H1 (cell line): ENCODE measurements around the gene FCHSD1. TPM values are rescaled to one million over a fixed set of nuclear protein-coding genes. Genes with fewer than 3 reads are reported as not detected.

Source experiments
- CTCF ChIA-PET: fragments of 300-600 bp; sonication (Branson Sonifier 250); formaldehyde crosslinking; loops from one replicate; lab custom pipeline; 2021; ENCODE audit not compliant: partially characterized antibody; lab: Charles Lee
- POLR2A ChIA-PET: fragments of 300-600 bp; sonication (Branson Sonifier 250); formaldehyde crosslinking; loops from one replicate; lab custom pipeline; 2021; ENCODE audit warnings: inconsistent platforms; ENCODE audit not compliant: partially characterized antibody; lab: Charles Lee
- DNase-seq, 2 experiments: peaks; one replicate each; pipeline versions ENCODE4 v3.0.0 to v3.0.0-alpha.2; 2010 to 2022; ENCODE audit warnings: low spot score in 2 of 2, low read depth in 1 of 2, mixed read lengths in 1 of 2
- FAIRE-seq: peaks from 2 replicates; lab custom pipeline; 2011; peaks lifted over from hg19 to GRCh38; lab: Jason Lieb, UNC
- H2AFZ ChIP-seq: 2 replicates; pipeline ENCODE4 v1.8.1; 2012; ENCODE audit warnings: low read length, inconsistent platforms
- H2AK5ac ChIP-seq: 2 replicates; pipeline ENCODE4 v1.6.1; 2013; ENCODE audit warnings: low read depth, low read length
- H2BK120ac ChIP-seq: replicated peaks from 2 replicates; pipeline ENCODE3; 2013; ENCODE audit warnings: low read depth, low read length, inconsistent platforms
- H2BK12ac ChIP-seq: 2 replicates; pipeline ENCODE4 v1.6.1; 2013; ENCODE audit warnings: low read depth, low read length
- H2BK15ac ChIP-seq: 2 replicates; pipeline ENCODE4 v1.6.1; 2013; ENCODE audit warnings: low read length
- H2BK20ac ChIP-seq: 2 replicates; pipeline ENCODE4 v1.6.1; 2013; ENCODE audit warnings: low read length
- H2BK5ac ChIP-seq: 2 replicates; pipeline ENCODE4 v1.6.1; 2013; ENCODE audit warnings: low read depth, low read length
- H3K14ac ChIP-seq: 2 replicates; pipeline ENCODE4 v1.6.1; 2013; ENCODE audit warnings: inconsistent platforms; ENCODE audit not compliant: insufficient read length
- H3K18ac ChIP-seq: 2 replicates; pipeline ENCODE4 v1.6.1; 2013; ENCODE audit warnings: low read length; ENCODE audit errors: extremely low read depth
- H3K23ac ChIP-seq: 2 replicates; pipeline ENCODE4 v1.6.1; 2013; ENCODE audit warnings: inconsistent platforms; ENCODE audit not compliant: insufficient read length
- H3K23me2 ChIP-seq: 2 replicates; pipeline ENCODE4 v1.6.1; 2013; ENCODE audit warnings: low read depth, low read length
- H3K27ac ChIP-seq: 2 replicates; pipeline ENCODE4 v1.6.1; 2011; ENCODE audit warnings: low read depth, low read length, inconsistent platforms
- H3K27me3 ChIP-seq, 4 experiments: replicated peaks in 1 of 4; 1 replicate in 1 of 4; 2 replicates in 3 of 4; pipeline versions ENCODE4 v1.6.1 to v1.8.1; 2011 to 2013; ENCODE audit warnings: low read length in 3 of 4, mild to moderate bottlenecking in 3 of 4, inconsistent platforms in 2 of 4, mixed read lengths in 2 of 4, moderate library complexity in 1 of 4; ENCODE audit not compliant: control insufficient read depth in 3 of 4, insufficient read depth in 3 of 4; ENCODE audit errors: extremely low read depth in 1 of 4
- H3K36me3 ChIP-seq, 4 experiments: 2 replicates each; pipeline versions ENCODE4 v1.6.1 to v1.8.1; 2011 to 2013; ENCODE audit warnings: mild to moderate bottlenecking in 4 of 4, low read length in 3 of 4, moderate library complexity in 2 of 4, control low read depth in 1 of 4, inconsistent platforms in 1 of 4; ENCODE audit not compliant: insufficient read depth in 4 of 4, control insufficient read depth in 2 of 4
- H3K4ac ChIP-seq: replicated peaks from 2 replicates; pipeline ENCODE3; 2013; ENCODE audit warnings: low read length, low read depth, mixed read lengths, inconsistent platforms; ENCODE audit not compliant: insufficient read length
- H3K4me1 ChIP-seq, 4 experiments: replicated peaks in 1 of 4; 1 replicate in 1 of 4; 2 replicates in 3 of 4; pipeline versions ENCODE4 v1.6.1 to v1.8.1; 2011 to 2013; ENCODE audit warnings: low read length in 3 of 4, inconsistent platforms in 2 of 4, mixed read lengths in 1 of 4; ENCODE audit not compliant: insufficient read depth in 4 of 4, control insufficient read depth in 3 of 4
- H3K4me2 ChIP-seq, 2 experiments: 2 replicates each; pipeline versions ENCODE4 v1.6.1 to v1.8.1; 2011 to 2013; ENCODE audit warnings: low read depth in 2 of 2, low read length in 2 of 2, control low read depth in 1 of 2, inconsistent platforms in 1 of 2, mild to moderate bottlenecking in 1 of 2; ENCODE audit not compliant: insufficient read depth in 1 of 2
- H3K4me3 ChIP-seq, 4 experiments: fragments of 200-600, 300-600 bp in 1 of 4; sonication (generic), shearing (Covaris generic), sonication (Bioruptor Twin) in 1 of 4; 2 replicates each; pipeline versions ENCODE4 v1.5.1 to v1.8.1; 2011 to 2016; ENCODE audit warnings: low read length in 4 of 4, low read depth in 3 of 4, control low read depth in 2 of 4, inconsistent platforms in 2 of 4, mild to moderate bottlenecking in 2 of 4, mixed read lengths in 1 of 4, moderate library complexity in 1 of 4; ENCODE audit not compliant: insufficient read depth in 2 of 4; ENCODE audit errors: extremely low read depth in 1 of 4
- H3K56ac ChIP-seq: replicated peaks from 2 replicates; pipeline ENCODE3; 2013; ENCODE audit warnings: low read depth, mild to moderate bottlenecking, mixed read lengths, low read length, inconsistent platforms; ENCODE audit not compliant: insufficient read length
- H3K79me1 ChIP-seq: 2 replicates; pipeline ENCODE4 v1.6.1; 2013; ENCODE audit warnings: low read depth, low read length, control low read depth
- H3K79me2 ChIP-seq, 2 experiments: 2 replicates each; pipeline versions ENCODE4 v1.6.1 to v1.8.1; 2012 to 2013; ENCODE audit warnings: low read length in 2 of 2, mild to moderate bottlenecking in 2 of 2, inconsistent platforms in 1 of 2; ENCODE audit not compliant: insufficient read depth in 2 of 2, control insufficient read depth in 1 of 2
- H3K9ac ChIP-seq, 4 experiments: replicated peaks in 1 of 4; 1 replicate in 1 of 4; 2 replicates in 3 of 4; pipeline versions ENCODE4 v1.6.1 to v1.8.1; 2011 to 2013; ENCODE audit warnings: low read depth in 3 of 4, low read length in 3 of 4, control low read depth in 2 of 4, mild to moderate bottlenecking in 2 of 4, moderate library complexity in 2 of 4, inconsistent platforms in 1 of 4; ENCODE audit errors: extremely low read depth in 1 of 4
- H3K9me3 ChIP-seq, 2 experiments: 2 replicates each; pipeline versions ENCODE4 v1.6.1 to v1.8.1; 2012 to 2013; ENCODE audit warnings: mild to moderate bottlenecking in 2 of 2, moderate library complexity in 2 of 2, control low read depth in 1 of 2, inconsistent platforms in 1 of 2, low read depth in 1 of 2, low read length in 1 of 2, mixed read lengths in 1 of 2; ENCODE audit not compliant: insufficient read depth in 2 of 2
- H4K20me1 ChIP-seq, 2 experiments: replicated peaks in 1 of 2; 2 replicates each; pipeline versions ENCODE3 to v1.8.1; 2011 to 2013; ENCODE audit warnings: inconsistent platforms in 2 of 2, low read length in 2 of 2, mild to moderate bottlenecking in 1 of 2; ENCODE audit not compliant: insufficient read depth in 2 of 2, control insufficient read depth in 1 of 2
- H4K5ac ChIP-seq: 2 replicates; pipeline ENCODE4 v1.6.1; 2013; ENCODE audit warnings: low read length, low read depth, mixed read lengths, inconsistent platforms; ENCODE audit not compliant: insufficient read length
- H4K8ac ChIP-seq: 2 replicates; pipeline ENCODE4 v1.8.0; 2013; ENCODE audit warnings: mild to moderate bottlenecking, moderate library complexity, low read length, inconsistent platforms; ENCODE audit not compliant: insufficient read depth; ENCODE audit errors: extremely low read depth
- H4K91ac ChIP-seq: replicated peaks from 2 replicates; pipeline ENCODE3; 2013; ENCODE audit warnings: low read length, mixed read lengths, inconsistent platforms; ENCODE audit not compliant: insufficient read length
- MAX ChIP-seq: IDR thresholded peaks from 2 replicates; pipeline ENCODE4 v1.6.1; 2012; ENCODE audit warnings: inconsistent platforms
- PHF8 ChIP-seq: fragments of 200-600 bp; sonication (generic); conservative IDR thresholded peaks from 2 replicates; pipeline ENCODE4 v1.7.1; 2012; ENCODE audit warnings: low read depth, mild to moderate bottlenecking, inconsistent platforms, low read length, moderate library complexity
- SIRT6 ChIP-seq: IDR thresholded peaks from one replicate; pipeline ENCODE4 v1.7.1; 2012; ENCODE audit warnings: low read length, inconsistent platforms
- SP4 ChIP-seq: IDR thresholded peaks from 2 replicates; pipeline ENCODE4 v1.6.1; 2012; ENCODE audit warnings: low read length, inconsistent platforms
- WGBS, 2 experiments: shearing (Covaris generic) in 1 of 2; methylation state at CpG; one replicate each; pipeline versions ENCODE4 v1.1.6 to v1.1.7; 2013 to 2015; ENCODE audit warnings: low lambda C conversion rate in 2 of 2, mixed read lengths in 2 of 2, inconsistent platforms in 1 of 2, low coverage in 1 of 2, missing lambda C conversion rate in 1 of 2; ENCODE audit not compliant: insufficient replicate concordance in 2 of 2, insufficient coverage in 1 of 2, insufficient read length in 1 of 2; ENCODE audit errors: extremely low coverage in 1 of 2, missing lambda C conversion rate in 1 of 2; 5-methylcytosine and 5-hydroxymethylcytosine counted together
- polyA plus RNA-seq, 7 experiments: library from polyadenylated mRNA; depleted of rRNA in 3 of 7; stranded (reverse) in 5 of 7; unstranded in 2 of 7; fragments of >200 nt in 5 of 7; fragments of 200-250 nt in 2 of 7; gene quantifications; 1 replicate in 5 of 7; 2 replicates in 1 of 7; 4 replicates in 1 of 7; pipeline versions ENCODE4 v1.2.1 to v1.2.3, GENCODE V29; 2011 to 2013; ENCODE audit warnings: missing spikeins in 2 of 7, mixed read lengths in 2 of 7
- total RNA-seq: library from RNA; stranded (reverse); fragmentation: NEBNext Ultra II Directional; extraction: Animal tissue kit (Norgen Biotek cat#: 25700); gene quantifications from 2 replicates; pipeline ENCODE4 v1.2.1, GENCODE V29; 2021

Gene FCHSD1
- total and polyA plus RNA-seq, 2 of the 8 experiments (the other 6 are each of a cell fraction or from before 2014, with no cell fraction given): 22.0 to 30.1 TPM

- peaks cover 1% of the 10 kb centered on the region; the same call in 1 of the 2 replicates for H3K23me2 ChIP-seq
- CTCF ChIA-PET: interaction anchor here (0.7 to 11.0 kb wide), 8 partner anchors 8 to 289 kb away, joined by 3 to 137 read pairs (median 9); no protein-coding TSS in a partner anchor
- H3K79me1 ChIP-seq: no peaks in the 10 kb centered on the region
- no peak overlapping the region for H3K4me2 ChIP-seq
- H2BK20ac ChIP-seq: no peak overlapping the region
- DNase-seq (no peak), FAIRE-seq (no peak)
- H3K18ac ChIP-seq: no peak overlapping the region
- H3K56ac ChIP-seq: no peak overlapping the region
- H4K91ac ChIP-seq: no peak overlapping the region
- H4K5ac ChIP-seq: no peak overlapping the region
- H3K36me3 ChIP-seq: peaks cover 9 to 20% (median 11%) of the 10 kb centered on the region in 4 experiments; a peak in 6 of 8 replicates
- H4K8ac ChIP-seq: no peak overlapping the region; the same call in 1 of the 2 replicates
- H3K14ac ChIP-seq: no peak overlapping the region
- no peaks in the 10 kb centered on the region for H3K9me3 ChIP-seq
- no peaks in the 10 kb centered on the region for H3K27me3 ChIP-seq
- peak overlapping the region; percentile 90; the same call in 1 of the 2 replicates for H2BK5ac ChIP-seq
- no peak overlapping the region for H2BK15ac ChIP-seq
- H3K4me1 ChIP-seq: peaks cover 2 to 13% (median 7%) of the 10 kb centered on the region in 4 experiments; a peak in 5 of 7 replicates
- no peak overlapping the region for H2AFZ ChIP-seq
- no peak overlapping the region for H3K4ac ChIP-seq
- no peak overlapping the region for H3K4me3 ChIP-seq
- no peak overlapping the region for H2BK120ac ChIP-seq
- no peaks in the 10 kb centered on the region for H3K79me2 ChIP-seq
- POLR2A ChIA-PET: interaction anchor here (0.7 to 1.9 kb wide), 7 partner anchors 9 to 213 kb away, joined by 3 to 8 read pairs (median 3); partner anchors contain the start of gene FCHSD1
- H3K27ac ChIP-seq: no peak overlapping the region
- H2AK5ac ChIP-seq: no peak overlapping the region
- TF ChIP-seq PHF8 (no peak), SP4 (no peak), SIRT6 (no peak), MAX (no peak)
- TF ChIP-seq, all 59 proteins: peak for 0
- Histone ChIP-seq H3K9ac (no peak overlapping the region), H3K23ac (no peak overlapping the region), H4K20me1 (peaks cover 0 to 6% of the 10 kb centered on the region in 2 experiments), H2BK12ac (no peak overlapping the region)
- 94% methylated on average over 23 of the region's 23 CpGs; no CpG with 5 or more reads in 1 of the 2 experiments for WGBS, 2 experiments
Measured at GRCh38 chr5:141672071-141672840, 21.0 kb upstream of the FCHSD1 start.
